Measurements from ENCODE around the gene ARHGAP27.
"Not testable (repeated sequence)": the region's sequence is repeated elsewhere in the genome, so short reads cannot be mapped to it uniquely, and the experiment has no call there.

The ARHGAP27 gene, protein sequence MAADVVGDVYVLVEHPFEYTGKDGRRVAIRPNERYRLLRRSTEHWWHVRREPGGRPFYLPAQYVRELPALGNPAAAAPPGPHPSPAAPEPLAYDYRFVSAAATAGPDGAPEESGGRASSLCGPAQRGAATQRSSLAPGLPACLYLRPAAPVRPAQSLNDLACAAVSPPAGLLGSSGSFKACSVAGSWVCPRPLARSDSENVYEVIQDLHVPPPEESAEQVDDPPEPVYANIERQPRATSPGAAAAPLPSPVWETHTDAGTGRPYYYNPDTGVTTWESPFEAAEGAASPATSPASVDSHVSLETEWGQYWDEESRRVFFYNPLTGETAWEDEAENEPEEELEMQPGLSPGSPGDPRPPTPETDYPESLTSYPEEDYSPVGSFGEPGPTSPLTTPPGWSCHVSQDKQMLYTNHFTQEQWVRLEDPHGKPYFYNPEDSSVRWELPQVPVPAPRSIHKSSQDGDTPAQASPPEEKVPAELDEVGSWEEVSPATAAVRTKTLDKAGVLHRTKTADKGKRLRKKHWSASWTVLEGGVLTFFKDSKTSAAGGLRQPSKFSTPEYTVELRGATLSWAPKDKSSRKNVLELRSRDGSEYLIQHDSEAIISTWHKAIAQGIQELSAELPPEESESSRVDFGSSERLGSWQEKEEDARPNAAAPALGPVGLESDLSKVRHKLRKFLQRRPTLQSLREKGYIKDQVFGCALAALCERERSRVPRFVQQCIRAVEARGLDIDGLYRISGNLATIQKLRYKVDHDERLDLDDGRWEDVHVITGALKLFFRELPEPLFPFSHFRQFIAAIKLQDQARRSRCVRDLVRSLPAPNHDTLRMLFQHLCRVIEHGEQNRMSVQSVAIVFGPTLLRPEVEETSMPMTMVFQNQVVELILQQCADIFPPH

DNA sequence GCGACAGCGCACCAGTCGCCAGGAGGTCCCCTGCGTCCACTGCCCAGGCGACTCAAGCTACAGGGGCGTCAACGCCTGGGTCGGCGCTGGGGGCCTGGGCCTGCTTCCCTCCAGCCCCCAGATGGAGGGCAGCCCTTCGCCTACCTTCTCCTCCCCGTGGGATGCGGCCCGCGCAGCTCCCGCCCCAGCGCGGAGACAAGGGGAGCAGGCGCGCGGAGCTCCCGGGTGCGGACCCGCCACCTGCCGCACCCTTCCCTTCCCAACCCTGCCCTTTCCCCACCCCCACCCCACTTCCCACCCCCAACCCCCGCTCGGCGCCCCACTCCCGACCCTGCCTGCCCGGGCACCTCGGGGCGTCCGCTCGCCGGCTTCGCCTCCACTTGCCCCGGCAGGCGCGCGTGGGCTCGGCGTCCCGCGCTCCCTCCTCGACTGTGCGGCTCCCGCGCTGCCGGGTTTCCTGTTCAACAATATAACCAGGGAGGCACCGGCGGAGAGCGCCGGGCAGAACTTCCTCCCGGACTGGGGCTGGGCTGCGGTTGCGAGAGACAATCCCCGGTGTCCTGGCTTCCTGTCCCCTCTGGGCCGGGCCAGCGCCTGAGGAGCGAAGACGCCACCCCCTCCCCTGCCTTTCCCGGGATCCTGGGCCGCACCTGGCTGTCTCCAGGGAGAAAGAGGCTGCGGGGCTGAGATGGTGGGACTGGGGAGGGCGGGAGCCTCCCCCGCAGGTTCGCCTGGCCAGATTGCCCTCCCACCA, at the start of gene ARHGAP27:
ARHGAP27 (minus strand) TSS at position 466 of the 754 bp plus-strand sequence. CDS start 2,591 bp downstream, outside the sequence.
- no peak for DNase-seq (ENCODE audit: low read depth)

GRCh38 chr17:45482317-45482716, 49.6 kb upstream of the ARHGAP27 start:
- DNase-seq (ENCODE audit: low read depth) = not testable (repeated sequence)

DNA sequence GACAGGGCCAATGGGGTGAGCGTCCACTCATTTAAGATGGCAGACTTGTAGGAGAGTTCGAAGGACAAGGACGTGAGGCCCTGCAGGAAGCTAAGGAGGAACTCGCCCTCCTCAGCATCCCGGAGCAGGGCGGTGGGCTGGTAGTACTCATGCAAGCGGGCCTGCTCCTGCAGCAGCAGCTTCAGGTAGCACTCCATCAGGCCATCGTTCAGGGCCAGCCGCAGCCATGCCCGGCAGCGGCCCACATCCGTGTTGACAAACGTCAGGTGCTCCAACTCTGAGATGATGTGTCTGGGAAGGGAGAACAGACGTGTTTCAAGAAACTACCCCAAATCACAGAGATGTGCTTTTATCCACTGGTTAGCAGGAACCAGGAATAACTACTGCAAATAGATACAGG, 42.8 kb upstream of the ARHGAP27 start:
- DNase-seq (ENCODE audit: low read depth) = not testable (repeated sequence)

- DNase-seq (ENCODE audit: low read depth) = not testable (repeated sequence)
Observed at GRCh38 chr17:45472249-45472648, 39.6 kb upstream of the ARHGAP27 start.

GRCh38 chr17:45469204-45469563, 36.5 kb upstream of the ARHGAP27 start:
- DNase-seq (ENCODE audit: low read depth) = not testable (repeated sequence)

GRCh38 chr17:45468293-45469203, 35.9 kb upstream of the ARHGAP27 start:
- not testable (repeated sequence) for DNase-seq (ENCODE audit: low read depth)

DNA sequence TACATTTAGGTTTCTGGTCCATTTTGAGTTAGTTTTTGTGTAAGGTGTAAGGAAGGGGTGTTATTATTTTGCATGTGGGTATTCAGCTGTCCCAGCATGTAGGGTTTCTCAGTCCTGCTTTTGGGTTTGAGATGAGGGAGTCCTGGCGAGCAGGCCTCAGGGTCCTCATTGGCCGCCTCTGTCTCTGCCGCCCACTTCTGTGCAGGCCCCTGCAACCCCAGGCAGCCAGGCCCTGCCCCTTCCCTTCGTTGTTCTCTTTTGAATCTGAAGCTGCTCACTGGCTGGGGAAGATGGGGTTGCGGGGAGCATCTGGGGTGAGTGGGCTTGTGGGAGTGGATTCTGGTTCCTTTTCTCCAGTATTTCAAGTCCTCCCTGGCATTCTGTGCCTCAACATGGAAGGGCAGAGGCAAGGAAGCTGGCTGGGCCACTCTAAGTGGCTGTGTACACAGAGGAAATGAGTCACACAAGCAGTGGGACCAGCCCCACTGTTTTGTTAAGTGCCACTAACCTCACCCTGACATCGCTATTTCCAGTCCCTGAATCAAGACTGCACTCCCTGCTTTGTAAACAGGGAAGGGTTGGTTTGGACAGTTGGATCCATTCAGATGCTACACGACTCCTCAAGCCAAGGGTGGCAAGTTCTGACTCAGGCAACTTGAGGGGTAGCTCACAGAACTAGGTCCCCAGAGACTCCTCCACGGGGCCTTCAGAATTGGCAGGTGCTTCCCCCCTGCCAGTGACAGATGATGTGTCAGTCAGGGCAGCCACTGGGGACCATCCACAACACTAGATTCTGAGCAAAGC, 29.1 kb upstream of the ARHGAP27 start:
- DNase-seq (ENCODE audit: low read depth) = not testable (repeated sequence)

DNA sequence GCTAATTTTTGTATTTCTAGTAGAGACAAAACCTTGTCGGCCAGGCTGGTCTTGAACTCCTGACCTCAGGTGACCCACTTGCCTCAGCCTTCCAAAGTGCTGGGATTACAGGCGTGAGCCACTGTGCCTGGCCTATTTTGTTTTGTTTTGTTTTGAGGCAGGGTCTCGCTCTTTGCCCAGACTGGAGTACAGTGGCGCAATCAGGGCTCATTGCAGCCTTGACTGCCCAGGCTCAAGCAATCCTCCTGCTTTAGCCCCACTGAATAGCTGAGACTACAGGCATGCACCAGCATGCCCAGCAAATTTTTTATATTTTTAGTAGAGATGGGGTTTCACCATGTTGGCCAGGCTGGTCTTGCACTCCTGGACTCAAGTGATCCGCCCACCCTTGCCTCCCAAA, 27.8 kb upstream of the ARHGAP27 start:
- DNase-seq (ENCODE audit: low read depth) = not testable (repeated sequence)

DNA sequence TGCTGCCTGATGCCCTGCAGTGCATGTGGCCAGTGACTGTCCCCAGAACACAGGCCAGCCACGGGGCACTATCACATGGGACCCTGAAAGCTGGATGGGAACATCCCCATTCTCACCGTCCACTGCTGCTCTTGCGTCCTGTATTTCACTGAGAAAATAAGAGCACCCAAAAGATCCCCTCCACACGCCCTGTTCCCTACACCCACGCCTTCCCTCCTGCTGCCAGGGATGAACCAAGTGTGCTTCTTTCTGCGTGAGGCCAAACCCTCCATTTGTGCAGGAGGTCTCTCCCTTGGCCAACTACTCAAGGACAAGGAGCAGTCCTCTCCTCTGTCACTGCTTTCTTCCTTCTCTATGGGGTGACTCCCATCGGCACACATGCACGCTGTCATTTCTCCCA, 21.7 kb upstream of the ARHGAP27 start:
- not testable (repeated sequence) for DNase-seq (ENCODE audit: low read depth)

DNA sequence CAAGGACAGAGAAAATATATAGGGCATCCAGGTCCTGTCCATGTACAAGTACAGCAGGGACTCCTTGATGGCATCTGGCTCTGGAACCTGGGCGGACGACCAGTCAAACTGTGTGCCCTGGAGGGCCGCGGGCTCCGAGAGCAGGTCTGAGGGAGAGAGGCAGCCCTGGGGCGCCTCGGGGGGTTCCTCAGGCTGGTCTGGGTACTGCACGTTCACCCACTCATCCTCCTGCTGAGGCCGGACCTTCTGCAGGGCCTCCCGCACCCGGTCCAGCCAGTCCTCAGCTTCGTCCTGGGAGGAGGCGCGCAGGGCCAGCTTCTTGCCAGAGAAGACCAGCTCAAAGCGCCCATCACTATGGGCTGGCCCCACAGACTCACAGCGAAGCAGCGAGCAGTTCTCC, 21.1 kb upstream of the ARHGAP27 start:
- not testable (repeated sequence) for DNase-seq (ENCODE audit: low read depth)

- DNase-seq (ENCODE audit: low read depth) = not testable (repeated sequence)
Observed at GRCh38 chr17:45453225-45453534, 20.5 kb upstream of the ARHGAP27 start.

- not testable (repeated sequence) for DNase-seq (ENCODE audit: low read depth)
Observed at GRCh38 chr17:45452329-45453224, 19.9 kb upstream of the ARHGAP27 start.

DNA sequence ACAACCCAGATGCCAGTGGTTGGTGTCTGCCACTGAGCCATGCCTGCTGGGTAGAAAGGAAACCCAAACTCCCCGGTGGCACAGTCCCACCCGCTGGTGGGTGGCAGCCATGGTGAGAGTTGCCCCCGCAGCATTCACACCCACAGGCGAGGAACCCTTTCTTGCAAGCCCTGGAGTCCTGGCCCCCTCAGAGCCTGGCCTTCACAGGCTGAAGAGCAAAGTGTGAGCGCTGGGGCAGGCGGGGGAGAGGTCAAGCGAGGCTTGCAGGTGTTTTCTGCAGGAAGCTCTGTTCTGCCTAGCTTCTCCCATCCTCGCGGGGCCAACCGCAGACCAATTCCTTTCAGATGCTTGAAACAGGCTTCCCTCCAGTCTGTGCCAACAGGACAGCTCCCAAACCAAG, 19.0 kb upstream of the ARHGAP27 start:
- not testable (repeated sequence) for DNase-seq (ENCODE audit: low read depth)

- no peak for DNase-seq (ENCODE audit: low read depth)
Observed at GRCh38 chr17:45451131-45451530, 18.5 kb upstream of the ARHGAP27 start.

DNA sequence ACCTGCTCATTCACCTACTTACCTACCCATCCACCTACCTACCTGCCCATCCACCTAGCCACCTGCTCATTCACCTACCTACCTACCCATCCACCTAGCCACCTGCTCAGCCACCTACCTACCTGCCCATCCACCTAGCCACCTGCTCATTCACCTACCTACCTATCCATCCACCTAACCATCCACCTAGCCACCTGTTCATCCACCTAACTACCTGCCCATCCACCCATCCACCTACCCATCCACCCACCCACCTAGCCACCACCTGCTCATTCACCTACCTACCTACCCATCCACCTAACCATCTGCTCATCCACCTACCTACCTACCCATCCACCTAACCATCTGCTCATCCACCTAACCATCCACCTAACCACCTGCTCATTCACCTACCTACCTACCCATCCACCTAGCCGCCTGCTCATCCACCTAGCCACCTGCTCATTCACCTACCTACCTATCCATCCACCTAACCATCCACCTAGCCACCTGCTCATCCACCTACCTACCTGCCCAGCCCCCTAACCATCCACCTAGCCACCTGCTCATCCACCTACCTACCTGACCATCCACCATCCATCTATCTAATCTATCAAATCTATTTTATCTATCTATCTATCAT, 17.1 kb upstream of the ARHGAP27 start:
- DNase-seq (ENCODE audit: low read depth) = not testable (repeated sequence)

GRCh38 chr17:45449260-45449659, 16.6 kb upstream of the ARHGAP27 start:
- not testable (repeated sequence) for DNase-seq (ENCODE audit: low read depth)

DNA sequence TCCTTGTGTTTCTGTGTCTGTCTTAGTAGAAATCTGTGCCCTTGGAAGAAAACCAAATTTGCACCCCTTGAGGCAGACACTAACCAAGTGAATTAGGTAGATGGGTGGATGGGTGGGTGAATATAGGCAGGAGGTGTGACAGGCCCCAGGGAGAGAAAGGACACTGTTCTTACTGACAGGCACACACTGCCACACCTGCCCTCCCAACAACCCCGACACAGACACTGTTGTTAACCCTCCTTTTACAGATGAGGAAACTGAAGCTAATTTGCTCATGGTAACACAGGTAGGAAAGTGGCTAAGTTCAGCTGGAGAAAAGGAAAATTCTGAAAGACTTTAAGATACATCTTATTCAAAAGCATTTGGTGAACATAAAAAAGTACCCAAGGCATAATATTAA, 15.8 kb upstream of the ARHGAP27 start:
- DNase-seq (ENCODE audit: low read depth) = not testable (repeated sequence)

- not testable (repeated sequence) for DNase-seq (ENCODE audit: low read depth)
Observed at GRCh38 chr17:45448066-45448465, 15.4 kb upstream of the ARHGAP27 start.

GRCh38 chr17:45447650-45448049, 15.0 kb upstream of the ARHGAP27 start:
- not testable (repeated sequence) for DNase-seq (ENCODE audit: low read depth)

All from activated T-cell treated with anti-CD3 and anti-CD28 coated beads for 1 hour (primary cell).